Measurements from ENCODE around the gene C16orf92.

The C16orf92 gene

DNA sequence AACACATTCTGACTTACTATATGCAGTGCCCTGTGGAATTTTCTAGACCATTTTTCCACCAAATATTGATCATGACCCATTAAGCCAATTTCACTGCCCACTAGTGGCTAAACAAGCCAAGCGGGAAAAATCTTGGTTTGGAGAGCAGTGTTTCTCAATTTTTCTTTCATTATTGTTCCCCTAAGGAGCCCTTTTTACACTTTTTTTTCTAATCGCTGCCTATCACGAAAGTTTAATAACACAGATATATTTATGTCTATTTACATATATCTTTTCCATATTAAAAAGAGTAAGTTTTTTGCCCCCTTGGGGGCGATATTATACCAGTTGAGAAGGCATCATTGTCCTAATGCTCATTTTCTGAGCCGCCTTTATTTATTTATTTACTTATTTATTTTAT is 18.8 kb downstream of the C16orf92 start:
- DNase-seq (ENCODE audit: low read depth), result no peak
- TF ChIP-seq, protein P1, sequence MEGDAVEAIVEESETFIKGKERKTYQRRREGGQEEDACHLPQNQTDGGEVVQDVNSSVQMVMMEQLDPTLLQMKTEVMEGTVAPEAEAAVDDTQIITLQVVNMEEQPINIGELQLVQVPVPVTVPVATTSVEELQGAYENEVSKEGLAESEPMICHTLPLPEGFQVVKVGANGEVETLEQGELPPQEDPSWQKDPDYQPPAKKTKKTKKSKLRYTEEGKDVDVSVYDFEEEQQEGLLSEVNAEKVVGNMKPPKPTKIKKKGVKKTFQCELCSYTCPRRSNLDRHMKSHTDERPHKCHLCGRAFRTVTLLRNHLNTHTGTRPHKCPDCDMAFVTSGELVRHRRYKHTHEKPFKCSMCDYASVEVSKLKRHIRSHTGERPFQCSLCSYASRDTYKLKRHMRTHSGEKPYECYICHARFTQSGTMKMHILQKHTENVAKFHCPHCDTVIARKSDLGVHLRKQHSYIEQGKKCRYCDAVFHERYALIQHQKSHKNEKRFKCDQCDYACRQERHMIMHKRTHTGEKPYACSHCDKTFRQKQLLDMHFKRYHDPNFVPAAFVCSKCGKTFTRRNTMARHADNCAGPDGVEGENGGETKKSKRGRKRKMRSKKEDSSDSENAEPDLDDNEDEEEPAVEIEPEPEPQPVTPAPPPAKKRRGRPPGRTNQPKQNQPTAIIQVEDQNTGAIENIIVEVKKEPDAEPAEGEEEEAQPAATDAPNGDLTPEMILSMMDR (IDR thresholded peaks at IDR 0.05; ENCODE audit: low read depth, low read length, missing control alignments), result peak; percentile 40
- H3K4me3 ChIP-seq (ENCODE audit: low read depth, low read length), result no peak overlapping the region

DNA sequence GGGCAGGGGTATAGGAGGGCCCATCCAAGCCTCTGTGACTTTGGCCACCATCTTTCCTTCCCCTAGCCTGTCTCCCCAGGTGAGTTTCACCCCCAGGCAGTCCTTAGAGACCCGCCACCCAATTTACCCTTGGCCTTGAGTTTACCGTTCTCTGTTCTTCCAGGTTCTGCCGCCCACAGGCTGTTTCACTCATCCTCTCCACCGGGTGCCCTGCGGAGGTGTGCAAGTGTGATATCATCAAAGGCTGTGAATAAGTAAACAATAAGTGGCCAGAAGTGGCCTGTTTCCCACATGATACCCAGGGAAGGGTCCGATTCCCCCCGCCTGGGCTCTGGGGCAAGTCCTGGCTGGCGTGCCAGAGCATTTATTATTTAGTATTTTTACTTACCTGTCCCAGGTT is 23.2 kb downstream of the C16orf92 start:
- H3K4me3 ChIP-seq (ENCODE audit: low read depth, low read length), result no peak overlapping the region
- no peak for DNase-seq (ENCODE audit: low read depth)
- TF ChIP-seq, protein P1 (IDR thresholded peaks at IDR 0.05; ENCODE audit: low read depth, low read length, missing control alignments), result no peak

DNA sequence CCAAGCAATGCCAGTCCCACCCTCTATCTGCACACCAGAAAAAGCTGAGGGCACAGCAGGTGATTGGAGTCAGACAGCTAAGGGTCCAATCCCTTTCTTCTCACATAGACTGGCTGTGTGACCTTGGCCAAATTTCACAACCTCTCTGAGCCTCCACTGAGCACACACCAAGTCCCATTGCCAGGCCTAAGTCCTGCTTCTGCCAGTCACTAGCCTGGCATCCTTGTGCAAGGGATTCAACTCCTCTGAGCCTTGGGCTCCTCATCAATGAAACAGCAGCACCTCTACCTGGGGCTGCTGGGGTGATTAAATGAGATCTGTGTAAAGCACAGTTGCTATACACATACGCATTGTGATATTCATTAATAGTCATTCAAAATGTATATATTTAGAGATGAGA is 23.6 kb downstream of the C16orf92 start:
- H3K4me3 ChIP-seq (ENCODE audit: low read depth, low read length), result no peak overlapping the region
- TF ChIP-seq, protein P1 (IDR thresholded peaks at IDR 0.05; ENCODE audit: low read depth, low read length, missing control alignments), result no peak
- DNase-seq (ENCODE audit: low read depth), result no peak

DNA sequence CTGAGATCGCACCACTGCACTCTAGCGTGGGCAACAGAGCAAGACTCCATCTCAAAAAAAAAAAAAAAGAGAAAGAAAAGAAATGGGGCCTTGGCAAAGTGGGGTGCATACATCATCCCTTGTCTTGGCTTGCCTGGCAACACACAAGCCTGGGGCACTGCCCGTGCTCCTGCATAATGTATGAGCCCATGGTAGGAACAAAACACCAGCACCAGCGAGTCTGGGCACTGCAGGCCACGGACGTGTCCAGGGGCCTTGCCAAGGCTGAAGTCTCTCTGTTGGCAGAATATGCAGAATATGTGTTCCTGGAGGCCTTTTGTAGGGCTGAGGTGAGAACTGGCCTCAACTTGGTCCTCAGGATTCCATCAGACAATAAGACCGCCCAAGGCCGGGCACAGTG is 26.9 kb downstream of the C16orf92 start:
- DNase-seq (ENCODE audit: low read depth), result no peak
- TF ChIP-seq, protein P1 (IDR thresholded peaks at IDR 0.05; ENCODE audit: low read depth, low read length, missing control alignments), result no peak
- no peak overlapping the region for H3K4me3 ChIP-seq (ENCODE audit: low read depth, low read length)

DNA sequence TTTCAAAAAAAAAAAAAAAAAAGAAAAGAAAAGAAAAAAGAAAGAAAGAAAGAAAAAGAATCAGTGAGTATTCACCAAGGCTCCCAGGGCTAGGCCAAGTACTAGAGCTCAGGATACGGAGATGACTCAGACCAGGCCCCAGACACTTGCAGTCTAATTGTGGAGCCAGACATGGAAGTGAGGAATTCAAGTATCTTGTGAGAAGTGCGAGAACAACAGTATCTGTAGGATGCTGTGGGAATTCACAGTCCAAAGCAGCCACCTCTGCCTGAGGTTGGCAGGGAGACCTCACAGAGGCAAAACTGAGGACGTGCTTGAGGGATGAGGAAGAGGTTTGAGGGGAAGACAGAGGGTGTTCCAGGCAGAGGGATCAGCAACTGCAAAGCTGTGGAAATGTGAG is 28.5 kb downstream of the C16orf92 start:
- DNase-seq (ENCODE audit: low read depth), result no peak
- TF ChIP-seq, protein P1 (IDR thresholded peaks at IDR 0.05; ENCODE audit: low read depth, low read length, missing control alignments), result no peak
- no peak overlapping the region for H3K4me3 ChIP-seq (ENCODE audit: low read depth, low read length)

DNA sequence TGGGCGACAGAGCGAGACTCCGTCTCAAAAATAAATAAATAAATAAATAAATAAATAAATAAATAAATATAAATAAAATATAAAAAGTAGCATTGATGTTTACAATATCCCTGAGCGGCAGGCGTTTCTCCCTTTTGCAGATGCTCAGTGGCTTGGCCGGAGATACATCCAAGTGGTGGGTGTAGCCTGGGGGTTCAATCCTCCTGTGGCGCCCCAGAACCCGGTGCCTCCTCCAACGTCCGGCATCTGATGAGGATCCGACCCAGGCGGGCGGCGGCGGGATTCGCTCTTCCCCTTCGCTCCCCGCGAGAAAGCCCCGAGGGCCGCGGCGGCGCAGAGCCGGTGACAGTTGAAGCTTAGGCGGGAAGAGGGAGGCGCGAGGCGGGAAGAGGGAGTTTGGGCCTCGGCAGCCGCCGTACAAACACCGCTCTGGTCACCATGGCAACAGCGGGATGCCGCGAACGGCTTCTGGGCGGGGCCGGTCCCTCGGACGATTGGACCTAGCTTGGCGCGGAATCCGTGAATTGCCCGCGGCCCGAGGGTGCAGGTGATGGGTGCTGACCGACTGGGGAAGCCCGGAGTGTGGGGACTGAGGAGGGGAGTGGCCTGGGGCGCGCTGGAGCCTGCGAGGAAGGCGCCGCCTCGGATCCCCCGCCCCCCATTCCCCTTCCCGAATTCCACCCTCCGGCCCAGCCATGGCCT is 29.8 kb downstream of the C16orf92 start:
- TF ChIP-seq, protein P1 (IDR thresholded peaks at IDR 0.05; ENCODE audit: low read depth, low read length, missing control alignments), result no peak
- peak; percentile 75 for DNase-seq (ENCODE audit: low read depth)
- H3K4me3 ChIP-seq (ENCODE audit: low read depth, low read length), result peak overlapping the region; percentile 74

DNA sequence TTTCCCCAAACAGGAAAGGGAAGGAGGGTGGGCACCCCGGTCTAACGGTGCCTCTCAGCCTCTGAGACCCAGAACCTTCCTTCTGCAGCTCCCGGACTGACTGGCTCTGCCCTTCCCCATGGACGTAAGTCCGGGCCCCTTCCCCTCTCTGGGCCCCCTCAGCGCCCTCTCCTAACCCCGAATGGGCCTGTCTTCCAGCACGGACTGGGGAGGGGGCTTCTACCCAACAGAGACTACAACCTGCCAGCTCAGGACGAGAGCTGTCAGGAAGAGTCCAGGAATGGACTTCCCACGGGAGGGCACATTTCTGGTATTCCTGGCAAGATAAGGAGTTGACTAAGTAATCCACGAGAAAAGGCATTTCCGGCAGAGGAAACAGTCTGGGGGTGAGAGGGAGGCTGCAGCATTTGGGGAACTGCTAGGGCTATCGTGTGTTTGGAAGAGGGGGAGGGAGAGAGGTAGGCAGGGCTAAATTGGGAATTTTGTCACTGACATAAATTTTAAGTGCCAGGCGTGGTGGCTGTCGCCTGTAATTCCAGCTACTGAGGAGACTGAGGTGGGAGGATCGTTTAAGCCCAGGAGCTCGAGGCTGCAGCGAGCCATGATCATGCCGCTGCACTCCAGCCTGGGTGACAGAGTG is 30.5 kb downstream of the C16orf92 start:
- no peak for DNase-seq (ENCODE audit: low read depth)
- TF ChIP-seq, protein P1 (IDR thresholded peaks at IDR 0.05; ENCODE audit: low read depth, low read length, missing control alignments), result no peak
- H3K4me3 ChIP-seq (ENCODE audit: low read depth, low read length), result peak overlapping the region; percentile 74
